Measurements from ENCODE around the gene CTSC. TPM values are rescaled to one million over a fixed set of nuclear protein-coding genes. Genes with fewer than 3 reads are reported as not detected.
"Not testable (repeated sequence)": the region's sequence is repeated elsewhere in the genome, so short reads cannot be mapped to it uniquely, and the experiment has no call there.

Gene CTSC
- total RNA-seq, 1 experiment from 2014 or later, result 34.6 TPM

DNA sequence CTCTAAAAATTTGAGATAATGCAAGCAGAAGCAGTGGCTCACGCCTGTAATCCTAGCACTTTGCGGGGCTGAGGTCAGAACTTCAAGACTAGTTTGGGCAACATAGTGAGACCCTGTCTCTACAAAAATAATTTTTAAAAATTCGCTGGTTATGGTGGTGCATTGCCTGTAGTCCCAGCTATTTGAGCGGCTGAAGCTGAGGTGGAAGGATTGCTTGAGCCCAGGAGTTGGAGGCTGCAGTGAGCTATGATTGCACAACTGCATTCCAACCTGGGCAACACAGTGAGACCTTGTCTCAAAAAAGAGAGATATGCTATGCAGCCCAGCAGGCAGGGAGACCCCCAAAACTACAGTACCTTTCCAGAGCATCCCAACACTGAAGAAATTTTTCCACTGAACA, 2.3 kb downstream of the CTSC start:
- DNase-seq, result no peak
- H3K27me3 ChIP-seq, result no peaks in the 10 kb centered on the region
- H3K4me3 ChIP-seq, result no peak overlapping the region

DNA sequence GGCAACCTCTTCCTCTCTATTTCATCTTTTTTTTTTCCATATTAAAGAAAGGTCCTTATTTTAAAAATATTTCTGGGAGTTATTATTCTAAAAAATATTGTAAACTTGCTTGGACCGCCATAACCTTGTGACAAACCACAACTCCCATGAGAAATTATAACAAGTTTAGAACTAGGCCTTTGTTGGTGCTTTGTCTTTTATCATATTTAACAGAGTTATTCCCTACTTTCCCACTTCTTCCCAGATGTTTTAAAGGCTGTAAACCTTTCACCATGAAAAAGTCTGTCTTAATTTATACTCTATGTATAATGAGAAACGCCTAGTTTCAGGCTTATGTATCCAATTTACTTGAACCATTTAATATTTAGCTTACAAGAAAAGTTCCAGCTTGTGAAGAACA, 3.7 kb downstream of the CTSC start:
- Histone ChIP-seq H3K27ac (no peak overlapping the region), H3K9me3 (replicated peaks) (no peaks in the 10 kb centered on the region), H3K36me3 (no peaks in the 10 kb centered on the region; the same call in 1 of the 2 replicates), H3K4me3 (no peak overlapping the region), H3K27me3 (no peaks in the 10 kb centered on the region), H3K4me1 (no peaks in the 10 kb centered on the region)
- DNase-seq, result no peak

More for the DNA sequence above, 2.3 kb downstream of the CTSC start:
- Histone ChIP-seq H3K4me1 (no peaks in the 10 kb centered on the region), H3K9me3 (replicated peaks) (no peaks in the 10 kb centered on the region), H3K27ac (no peak overlapping the region), H3K36me3 (no peaks in the 10 kb centered on the region; the same call in 1 of the 2 replicates)

DNA sequence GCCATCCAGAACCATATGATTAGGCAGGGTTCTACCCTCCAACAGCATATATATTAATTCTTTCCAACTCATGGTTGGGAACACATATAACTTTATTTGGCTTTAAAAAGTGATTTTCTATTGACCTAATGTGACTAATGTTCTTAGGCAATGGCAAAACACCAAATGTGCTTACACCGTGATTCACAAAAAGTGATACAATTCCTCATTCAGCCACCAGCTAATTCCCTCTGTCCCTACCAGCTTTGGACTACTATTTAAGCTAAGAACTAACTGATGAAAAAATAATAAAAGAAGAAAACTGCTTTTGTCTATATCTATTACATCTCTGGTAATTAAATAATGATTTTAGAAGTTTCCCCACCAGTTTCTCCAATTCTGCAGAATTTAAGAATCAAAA, 4.7 kb downstream of the CTSC start:
- H3K9me3 ChIP-seq (replicated peaks), result no peaks in the 10 kb centered on the region
- no peaks in the 10 kb centered on the region; the same call in 1 of the 2 replicates for H3K36me3 ChIP-seq
- no peak for DNase-seq

DNA sequence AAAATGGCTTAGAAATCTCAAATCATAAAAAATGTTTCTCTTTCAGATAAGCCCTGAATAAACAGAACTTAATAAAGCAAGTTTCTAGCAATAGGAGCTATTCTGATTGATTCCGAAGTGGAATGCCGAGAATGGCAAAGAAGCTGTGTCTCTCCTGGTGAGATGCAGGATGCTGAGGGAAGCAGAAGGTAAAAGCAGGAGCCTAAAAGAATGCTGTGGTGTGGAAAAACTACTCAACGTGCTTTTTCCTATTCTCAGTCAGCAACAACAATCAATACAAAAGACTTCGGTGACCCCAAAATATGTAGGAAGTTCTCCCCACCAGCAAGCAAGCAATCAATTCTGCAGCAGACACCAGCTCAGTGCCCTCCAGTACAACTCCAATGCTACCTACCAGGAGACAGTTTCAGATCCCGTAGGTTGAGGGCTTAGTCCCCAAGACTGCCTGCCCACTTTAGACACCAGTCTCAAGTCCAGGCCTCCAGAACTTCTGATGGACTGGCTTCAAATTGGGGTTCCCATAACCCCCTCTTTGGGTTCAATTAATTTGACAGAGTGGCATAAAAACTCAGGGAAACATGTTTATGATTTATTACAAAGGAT, 6.6 kb downstream of the CTSC start:
- Histone ChIP-seq H3K9me3 (replicated peaks) (no peaks in the 10 kb centered on the region), H3K36me3 (no peaks in the 10 kb centered on the region; the same call in 1 of the 2 replicates), H3K4me1 (no peaks in the 10 kb centered on the region), H3K4me3 (no peak overlapping the region), H3K27me3 (no peaks in the 10 kb centered on the region), H3K27ac (no peak overlapping the region)
- DNase-seq, result no peak

More for the DNA sequence above, 4.7 kb downstream of the CTSC start:
- H3K27ac ChIP-seq, result no peak overlapping the region
- no peaks in the 10 kb centered on the region for H3K27me3 ChIP-seq
- no peak overlapping the region for H3K4me3 ChIP-seq
- H3K4me1 ChIP-seq, result no peaks in the 10 kb centered on the region

DNA sequence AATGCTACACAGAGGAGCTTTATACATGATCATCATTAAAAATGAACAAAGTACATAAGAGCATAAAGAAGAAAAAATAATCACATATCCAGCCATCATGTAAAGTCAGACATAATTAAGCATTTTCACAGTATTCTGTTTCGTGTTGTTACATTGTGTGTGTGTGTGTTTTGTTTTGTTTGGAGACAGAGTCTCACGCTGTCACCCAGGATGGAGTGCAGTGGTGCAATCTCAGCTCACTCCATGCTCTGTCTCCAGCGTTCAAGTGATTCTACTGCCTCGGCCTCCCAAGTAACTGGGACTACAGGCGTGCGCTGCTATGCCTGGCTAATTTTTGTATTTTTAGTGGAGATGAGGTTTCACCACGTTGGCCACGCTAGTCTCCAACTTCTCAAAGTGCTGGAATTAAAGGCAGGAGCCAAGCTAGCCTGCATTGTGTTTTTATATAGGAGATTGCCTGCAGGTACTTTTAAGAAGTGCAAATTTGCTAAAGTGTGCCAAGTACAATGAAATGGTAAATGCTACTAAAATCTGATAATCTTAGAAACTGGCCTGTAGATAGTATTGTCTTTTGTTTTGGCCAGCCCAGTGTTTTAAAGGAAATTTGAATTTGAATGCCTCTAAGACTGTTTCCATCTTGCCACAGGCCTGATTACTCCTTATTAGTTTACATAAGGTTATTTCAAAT, 7.8 kb downstream of the CTSC start:
- Histone ChIP-seq H3K27me3 (no peaks in the 10 kb centered on the region), H3K27ac (no peak overlapping the region), H3K36me3 (peaks cover 2% of the 10 kb centered on the region; the same call in 1 of the 2 replicates), H3K4me3 (no peak overlapping the region), H3K4me1 (no peaks in the 10 kb centered on the region), H3K9me3 (replicated peaks) (no peaks in the 10 kb centered on the region)
- DNase-seq, result no peak

DNA sequence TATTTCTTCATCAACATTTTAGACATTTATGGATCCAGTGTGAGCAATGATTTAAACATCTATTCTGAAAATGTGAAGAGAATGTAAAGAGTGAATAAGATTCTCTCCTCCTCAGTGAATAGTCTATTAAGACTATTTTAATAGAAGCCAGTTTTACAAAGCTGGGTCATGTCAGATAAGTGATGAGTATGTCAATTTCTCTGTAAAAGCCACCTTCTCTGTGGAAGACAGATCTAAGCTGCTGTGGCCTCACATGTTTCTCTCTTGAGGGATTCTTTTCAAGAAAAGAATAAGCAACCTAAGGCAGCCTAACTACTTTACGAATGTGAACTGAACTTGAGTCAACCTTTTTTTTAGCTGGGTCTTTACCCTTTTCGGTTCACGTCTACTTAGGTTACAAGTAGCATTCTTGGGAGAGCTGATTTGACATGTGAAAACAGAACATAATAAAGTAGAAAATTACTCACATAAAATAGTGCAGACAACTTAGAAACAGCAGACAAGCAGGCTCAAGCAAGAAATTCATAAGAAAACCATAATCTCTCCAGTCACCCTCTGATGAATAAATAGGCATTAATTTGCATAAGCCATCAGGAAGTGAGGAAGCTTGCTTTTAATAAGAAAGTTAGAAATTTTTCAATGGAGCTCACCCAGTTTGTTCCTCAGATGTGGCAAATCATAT, 9.9 kb downstream of the CTSC start:
- no peaks in the 10 kb centered on the region for H3K27me3 ChIP-seq
- no peak for DNase-seq
- H3K36me3 ChIP-seq, result peaks cover 2% of the 10 kb centered on the region; the same call in 1 of the 2 replicates
- no peaks in the 10 kb centered on the region for H3K9me3 ChIP-seq (replicated peaks)
- H3K4me1 ChIP-seq, result no peaks in the 10 kb centered on the region
- no peak overlapping the region for H3K27ac ChIP-seq
- no peak overlapping the region for H3K4me3 ChIP-seq

DNA sequence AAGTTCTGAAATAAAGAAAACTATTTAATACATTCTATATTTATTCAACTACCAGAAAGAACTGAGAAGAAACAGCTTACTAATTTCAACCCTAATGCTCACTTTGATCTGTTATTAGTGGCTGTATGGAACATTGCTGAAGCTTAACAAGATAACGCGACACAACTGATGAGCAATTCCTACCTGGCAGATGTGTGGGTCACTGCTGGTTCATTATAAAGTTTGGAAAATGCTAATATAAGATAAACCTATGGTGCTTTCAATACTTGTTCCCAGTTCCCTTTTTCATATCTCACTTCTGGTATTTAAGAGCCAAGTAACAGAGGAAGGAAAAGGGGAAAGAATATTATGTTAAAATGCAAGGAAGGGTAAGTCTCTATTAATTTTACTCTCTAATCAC, 10.5 kb downstream of the CTSC start:
- H3K4me1 ChIP-seq, result no peaks in the 10 kb centered on the region
- no peak overlapping the region for H3K4me3 ChIP-seq
- no peak overlapping the region for H3K27ac ChIP-seq
- H3K27me3 ChIP-seq, result no peaks in the 10 kb centered on the region
- no peaks in the 10 kb centered on the region for H3K9me3 ChIP-seq (replicated peaks)
- H3K36me3 ChIP-seq, result peaks cover 2% of the 10 kb centered on the region; the same call in 1 of the 2 replicates
- DNase-seq, result no peak

DNA sequence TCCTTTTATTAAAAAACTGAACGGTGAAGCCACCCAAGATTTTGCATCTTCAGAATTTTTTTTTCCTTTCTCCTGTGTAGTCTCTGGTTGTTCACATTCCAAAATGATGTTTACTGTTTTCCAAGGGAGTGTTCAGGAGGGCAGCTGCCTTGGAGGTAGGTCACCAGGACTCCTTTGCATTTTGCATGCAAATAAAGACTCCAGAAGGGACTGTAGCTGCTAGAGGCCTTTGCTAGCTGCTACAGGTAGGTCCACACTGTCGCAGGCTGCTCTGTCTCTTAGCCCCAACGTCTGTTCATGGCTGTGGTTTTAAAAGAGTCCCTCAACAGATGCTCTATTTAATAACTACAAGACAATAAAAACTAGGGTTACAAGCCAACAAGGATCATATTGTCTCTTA, 11.4 kb downstream of the CTSC start:
- H3K27me3 ChIP-seq, result no peaks in the 10 kb centered on the region
- no peak overlapping the region for H3K27ac ChIP-seq
- no peak for DNase-seq
- no peak overlapping the region for H3K4me3 ChIP-seq
- H3K36me3 ChIP-seq, result peaks cover 2% of the 10 kb centered on the region; the same call in 1 of the 2 replicates
- H3K4me1 ChIP-seq, result no peaks in the 10 kb centered on the region
- H3K9me3 ChIP-seq (replicated peaks), result no peaks in the 10 kb centered on the region

DNA sequence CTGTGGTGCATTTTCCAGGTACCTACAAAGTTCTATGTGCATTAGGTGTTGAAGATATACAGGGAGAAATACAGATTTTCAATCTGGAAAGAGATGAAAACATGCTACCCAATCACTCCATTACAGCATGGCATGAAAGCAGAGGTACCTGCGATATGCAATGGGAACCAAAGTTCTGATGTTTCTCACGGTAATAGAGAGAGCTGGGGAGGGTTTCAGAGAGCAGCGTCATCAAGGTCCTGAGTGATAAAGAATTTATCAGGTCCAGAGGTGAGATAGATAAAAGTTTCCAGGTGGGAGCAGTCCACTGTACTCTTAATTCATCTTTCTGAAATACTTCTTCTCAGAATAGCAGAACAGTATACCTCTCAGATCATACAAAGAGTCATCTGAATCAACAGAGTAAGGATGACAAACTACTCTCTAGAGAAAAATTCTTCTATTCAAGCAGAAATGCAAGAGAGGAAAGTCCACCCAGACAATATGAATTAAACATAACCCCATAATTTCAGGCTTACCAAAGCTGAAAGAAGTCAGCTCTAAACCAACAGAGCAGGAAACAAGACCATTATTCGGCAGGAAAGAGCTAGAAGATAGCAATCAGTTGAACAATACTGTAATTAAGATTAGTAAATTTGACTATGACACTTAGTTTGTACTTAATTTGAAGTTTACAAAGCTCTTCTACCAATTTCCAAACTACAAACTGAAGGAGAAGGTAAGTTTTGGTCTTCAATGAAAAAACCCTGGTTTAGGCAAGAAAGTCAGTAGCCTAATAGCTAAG, 12.8 kb downstream of the CTSC start:
- Histone ChIP-seq H3K36me3 (peaks cover 2% of the 10 kb centered on the region; the same call in 1 of the 2 replicates), H3K9me3 (replicated peaks) (no peaks in the 10 kb centered on the region), H3K4me3 (no peak overlapping the region), H3K4me1 (no peaks in the 10 kb centered on the region), H3K27me3 (no peaks in the 10 kb centered on the region), H3K27ac (no peak overlapping the region)
- no peak for DNase-seq

DNA sequence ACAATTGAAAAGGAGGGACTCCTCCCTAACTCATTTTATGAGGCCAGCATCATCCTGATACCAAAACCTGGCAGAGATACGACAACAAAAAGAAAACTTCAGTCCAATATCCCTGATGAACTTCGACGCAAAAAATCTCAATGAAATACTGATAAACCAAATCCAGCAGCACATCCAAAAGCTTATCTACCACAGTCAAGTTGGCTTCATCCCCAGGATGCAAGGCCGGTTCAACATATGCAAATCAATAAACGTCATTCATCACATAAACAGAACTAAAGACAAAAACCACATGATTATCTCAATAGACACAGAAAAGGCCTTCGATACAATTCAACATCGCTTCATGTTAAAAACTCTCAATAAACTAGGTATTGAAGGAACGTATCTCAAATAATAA, 14.7 kb downstream of the CTSC start:
- not testable (repeated sequence) for H3K4me3 ChIP-seq; H3K27me3 ChIP-seq; H3K4me1 ChIP-seq; H3K27ac ChIP-seq; H3K9me3 ChIP-seq (replicated peaks); DNase-seq; H3K36me3 ChIP-seq

DNA sequence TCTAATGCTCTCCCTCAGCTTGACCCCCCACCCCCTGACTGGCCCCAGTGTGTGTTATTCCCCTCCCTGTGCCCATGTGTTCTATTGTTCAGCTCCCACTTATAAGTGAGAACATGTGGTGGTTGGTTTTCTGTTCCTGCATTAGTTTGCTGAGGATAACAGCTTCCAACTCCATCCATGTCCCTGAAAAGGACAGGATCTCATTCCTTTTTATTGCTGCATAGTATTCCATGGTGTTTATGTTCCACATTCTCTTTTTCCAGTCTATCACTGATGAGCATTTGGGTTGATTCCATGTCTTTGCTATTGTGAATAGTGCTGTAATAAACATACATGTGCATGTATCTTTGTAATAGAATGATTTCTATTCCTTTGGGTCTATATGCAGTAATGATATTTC, 16.1 kb downstream of the CTSC start:
- H3K9me3 ChIP-seq (replicated peaks); DNase-seq; H3K4me3 ChIP-seq; H3K27me3 ChIP-seq; H3K27ac ChIP-seq; H3K4me1 ChIP-seq; H3K36me3 ChIP-seq: not testable (repeated sequence)

DNA sequence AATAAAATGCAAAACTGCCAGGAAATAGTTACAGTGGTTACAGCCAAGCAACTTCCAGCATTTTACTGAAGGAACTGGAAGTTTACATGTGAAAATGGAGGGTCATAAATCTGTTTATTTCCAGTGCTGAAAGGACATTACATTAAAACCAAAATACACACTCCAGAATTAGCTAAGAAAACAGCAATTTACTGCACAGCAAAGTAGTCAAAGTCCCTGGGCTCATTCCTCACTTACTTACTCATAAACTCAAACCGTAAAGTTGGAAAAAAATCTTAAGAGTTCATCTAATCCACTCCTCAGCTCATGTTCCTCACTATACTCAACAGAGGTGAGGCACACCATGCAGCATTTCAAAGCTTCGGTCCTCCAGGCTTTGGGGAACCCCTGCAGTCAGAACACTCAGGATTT, 17.4 kb downstream of the CTSC start:
- no peaks in the 10 kb centered on the region for H3K36me3 ChIP-seq
- H3K4me1 ChIP-seq, result no peaks in the 10 kb centered on the region
- no peak overlapping the region for H3K27ac ChIP-seq
- no peaks in the 10 kb centered on the region for H3K27me3 ChIP-seq
- H3K9me3 ChIP-seq (replicated peaks), result no peaks in the 10 kb centered on the region
- DNase-seq, result no peak
- H3K4me3 ChIP-seq, result no peak overlapping the region

DNA sequence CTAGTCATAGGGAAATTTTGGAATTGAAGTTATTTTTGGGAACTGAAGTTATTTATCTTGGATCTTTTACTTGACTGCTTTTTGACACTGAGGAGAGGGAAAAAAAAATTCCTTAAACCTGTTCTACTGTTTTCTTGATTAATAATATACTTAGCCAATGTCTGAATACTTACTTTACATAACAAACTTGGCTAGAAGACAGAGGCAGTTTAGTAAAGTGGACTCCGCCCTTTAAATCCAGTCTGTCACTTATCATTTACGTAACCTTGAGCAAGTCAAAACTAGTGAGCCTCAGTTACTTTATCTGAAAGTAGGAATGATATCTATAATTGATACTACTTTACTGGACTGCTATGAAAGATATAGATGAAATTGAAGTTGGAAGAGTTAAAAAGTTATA, 19.5 kb downstream of the CTSC start:
- Histone ChIP-seq H3K4me1 (no peaks in the 10 kb centered on the region), H3K36me3 (no peaks in the 10 kb centered on the region), H3K9me3 (replicated peaks) (no peaks in the 10 kb centered on the region), H3K27ac (no peak overlapping the region), H3K4me3 (no peak overlapping the region), H3K27me3 (no peaks in the 10 kb centered on the region)
- DNase-seq, result no peak

DNA sequence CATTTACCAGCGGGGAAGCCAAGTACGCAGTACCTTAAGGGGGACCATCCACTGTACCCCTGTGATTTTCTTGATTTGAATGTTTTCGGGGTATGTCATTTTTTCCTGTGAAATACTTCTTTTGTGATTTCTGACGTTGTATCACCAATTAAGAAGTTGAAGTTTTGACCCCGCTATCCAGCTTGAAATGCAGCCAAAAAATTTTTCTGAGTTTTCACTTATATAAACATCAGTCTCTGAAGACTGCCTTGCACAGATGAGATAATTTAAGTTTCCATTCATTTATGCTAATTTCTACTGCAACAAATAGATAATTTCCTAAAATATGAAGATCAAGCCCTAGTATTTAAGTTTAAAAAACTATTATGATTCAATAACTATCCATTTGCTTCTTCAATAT, 20.0 kb downstream of the CTSC start:
- H3K36me3 ChIP-seq, result no peaks in the 10 kb centered on the region
- H3K27me3 ChIP-seq, result no peaks in the 10 kb centered on the region
- DNase-seq, result no peak
- H3K4me3 ChIP-seq, result no peak overlapping the region
- no peaks in the 10 kb centered on the region for H3K4me1 ChIP-seq
- no peak overlapping the region for H3K27ac ChIP-seq
- H3K9me3 ChIP-seq (replicated peaks), result no peaks in the 10 kb centered on the region

DNA sequence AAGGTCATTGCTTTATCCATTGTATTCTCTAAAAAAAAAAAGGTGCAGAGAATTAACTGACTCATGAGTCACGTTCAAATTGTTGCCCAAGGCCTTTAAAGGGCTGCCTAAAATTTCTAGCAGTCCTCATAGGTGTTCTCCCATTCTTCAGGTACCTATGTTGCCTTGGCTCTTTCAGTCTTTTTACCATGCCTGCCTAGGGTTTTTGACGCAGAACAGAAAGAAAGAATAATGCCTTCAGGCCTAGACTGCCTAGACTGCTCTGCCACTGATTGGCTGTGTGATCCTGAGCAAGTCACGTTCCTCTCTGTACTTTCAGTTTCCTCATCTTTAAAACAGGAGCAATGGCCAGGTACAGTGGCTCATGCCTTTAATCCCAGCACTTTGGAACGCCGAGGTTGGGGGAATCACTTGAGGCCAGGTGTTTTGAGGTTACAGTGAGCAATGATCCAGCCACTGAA, 21.5 kb downstream of the CTSC start:
- Histone ChIP-seq H3K9me3 (replicated peaks) (no peaks in the 10 kb centered on the region), H3K36me3 (no peaks in the 10 kb centered on the region), H3K4me3 (no peak overlapping the region), H3K27me3 (no peaks in the 10 kb centered on the region), H3K27ac (no peak overlapping the region), H3K4me1 (no peaks in the 10 kb centered on the region)
- no peak for DNase-seq

All from SJCRH30 (cell line).